Mesothelial cell of epicardium (in vitro differentiated cells): ENCODE results near the gene CXCR5. TPM values are rescaled to one million over a fixed set of nuclear protein-coding genes. Genes with fewer than 3 reads are reported as not detected.

Experiments
- DNase-seq, 2 experiments: peaks; one replicate each; pipeline ENCODE4 v3.0.0; 2021; ENCODE audit warnings: low spot score in 2 of 2; ENCODE audit not compliant: unreplicated experiment in 2 of 2
- H3K27ac Mint-ChIP-seq: 2 replicates; pipeline ENCODE4 v1.8.0; 2021; ENCODE audit warnings: mixed read lengths
- H3K27me3 Mint-ChIP-seq: 2 replicates; pipeline ENCODE4 v1.8.0; 2021; ENCODE audit warnings: low read depth, mixed read lengths
- H3K36me3 Mint-ChIP-seq: 2 replicates; pipeline ENCODE4 v1.8.0; 2021; ENCODE audit warnings: mixed read lengths
- H3K4me1 Mint-ChIP-seq: 2 replicates; pipeline ENCODE4 v1.8.0; 2021; ENCODE audit warnings: mixed read lengths
- H3K4me3 Mint-ChIP-seq: 2 replicates; pipeline ENCODE4 v1.8.0; 2021; ENCODE audit warnings: mild to moderate bottlenecking, moderate library complexity, mixed read lengths
- H3K9me3 Mint-ChIP-seq: 2 replicates; pipeline ENCODE4 v1.8.0; 2021; ENCODE audit warnings: mixed read lengths
- CTCF ChIP-seq: fragments of 200-600 bp; sonication (generic); IDR thresholded peaks from one replicate; pipeline ENCODE4 v1.5.0; 2021; ENCODE audit warnings: antibody characterized with exemption; ENCODE audit not compliant: unreplicated experiment
- total RNA-seq: library from RNA; stranded (reverse); gene quantifications from 3 replicates; pipeline ENCODE4 v1.2.1, GENCODE V29; 2021

Gene CXCR5
- total RNA-seq, 1 donor from 2014 or later = not detected

DNA sequence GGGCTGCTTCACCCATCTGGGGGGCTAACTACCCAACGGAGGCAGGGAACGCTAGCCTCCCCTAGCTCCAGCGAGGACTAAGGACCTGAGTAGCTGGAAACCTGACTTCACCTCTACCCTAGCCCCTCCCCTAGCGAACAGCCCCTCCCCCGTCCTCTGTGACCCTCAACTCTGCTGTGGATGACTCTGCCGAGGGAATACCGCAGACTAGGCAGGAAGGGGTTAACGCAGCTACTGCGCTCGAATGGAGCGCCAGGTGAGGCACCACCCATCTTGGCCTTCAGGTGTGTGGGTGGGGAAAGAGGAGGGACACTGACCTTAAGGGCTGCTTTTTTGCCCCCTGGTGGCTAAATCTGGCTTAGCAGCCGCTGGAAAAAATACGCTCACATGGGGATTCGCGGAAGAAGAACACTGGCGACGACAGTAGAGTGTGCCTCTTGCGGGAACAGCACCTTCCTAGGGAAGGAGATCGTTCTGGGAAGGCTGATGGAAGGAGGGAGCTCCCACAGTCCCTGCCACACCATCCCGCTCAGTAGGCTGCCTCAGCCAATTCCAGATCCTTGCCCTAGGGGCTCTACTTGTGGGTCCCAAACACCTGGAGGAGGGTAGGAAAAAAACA is 46.5 kb downstream of the CXCR5 start:
- peak; percentile 99 for TF ChIP-seq CTCF
- peak overlapping the region; percentile 96 for H3K4me3 Mint-ChIP-seq
- peaks cover 26% of the 10 kb centered on the region for H3K4me1 Mint-ChIP-seq
- H3K36me3 Mint-ChIP-seq = no peaks in the 10 kb centered on the region
- peak in 1 of 2 experiments; percentile 94 for DNase-seq
- no peaks in the 10 kb centered on the region for H3K27me3 Mint-ChIP-seq
- peak overlapping the region; percentile 94 for H3K27ac Mint-ChIP-seq
- no peaks in the 10 kb centered on the region for H3K9me3 Mint-ChIP-seq

- DNase-seq = no peak
- no peak overlapping the region for H3K4me3 Mint-ChIP-seq
Measured at GRCh38 chr11:118931571-118931970, 47.9 kb downstream of the CXCR5 start.

DNA sequence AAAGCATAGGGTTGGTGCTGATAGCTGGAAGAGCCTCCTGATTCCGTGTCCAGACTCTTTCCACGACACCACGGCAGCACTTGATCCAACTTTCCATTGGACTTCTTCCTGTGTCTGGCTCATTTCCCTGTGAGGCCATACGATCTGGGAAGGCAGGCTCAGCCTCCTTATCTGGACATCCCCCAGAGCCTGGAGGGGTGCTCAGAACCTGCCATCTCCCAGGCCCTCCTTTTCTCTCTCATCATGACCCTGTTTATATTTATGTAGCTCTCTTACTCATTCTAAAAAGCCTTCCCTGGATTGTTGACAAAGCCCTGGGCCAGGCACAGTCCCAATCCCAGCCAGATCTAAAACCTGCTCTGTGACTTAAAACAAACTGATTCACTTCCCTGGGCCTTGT is 49.8 kb downstream of the CXCR5 start:
- peak overlapping the region; percentile 75 for H3K27ac Mint-ChIP-seq
- no peaks in the 10 kb centered on the region for H3K36me3 Mint-ChIP-seq
- H3K4me1 Mint-ChIP-seq = peaks cover 11% of the 10 kb centered on the region
- H3K9me3 Mint-ChIP-seq = no peaks in the 10 kb centered on the region
- DNase-seq = no peak
- H3K27me3 Mint-ChIP-seq = no peaks in the 10 kb centered on the region
- TF ChIP-seq CTCF = no peak
- H3K4me3 Mint-ChIP-seq = no peak overlapping the region

More at GRCh38 chr11:118931571-118931970, 47.9 kb downstream of the CXCR5 start:
- TF ChIP-seq CTCF = no peak
- H3K27ac Mint-ChIP-seq = no peak overlapping the region
- H3K4me1 Mint-ChIP-seq = peaks cover 20% of the 10 kb centered on the region
- H3K36me3 Mint-ChIP-seq = no peaks in the 10 kb centered on the region
- H3K9me3 Mint-ChIP-seq = no peaks in the 10 kb centered on the region
- H3K27me3 Mint-ChIP-seq = no peaks in the 10 kb centered on the region

GRCh38 chr11:118935376-118935775 is 51.7 kb downstream of the CXCR5 start:
- H3K36me3 Mint-ChIP-seq = no peaks in the 10 kb centered on the region
- peaks cover 22% of the 10 kb centered on the region for H3K4me1 Mint-ChIP-seq
- H3K4me3 Mint-ChIP-seq = no peak overlapping the region
- TF ChIP-seq CTCF = no peak
- no peak for DNase-seq
- H3K27me3 Mint-ChIP-seq = no peaks in the 10 kb centered on the region
- no peaks in the 10 kb centered on the region for H3K9me3 Mint-ChIP-seq
- no peak overlapping the region for H3K27ac Mint-ChIP-seq

- DNase-seq = no peak
- H3K4me1 Mint-ChIP-seq = peaks cover 17% of the 10 kb centered on the region
- H3K4me3 Mint-ChIP-seq = no peak overlapping the region
- peak overlapping the region; percentile 28 for H3K27ac Mint-ChIP-seq
- no peaks in the 10 kb centered on the region for H3K27me3 Mint-ChIP-seq
- no peaks in the 10 kb centered on the region for H3K36me3 Mint-ChIP-seq
- TF ChIP-seq CTCF = no peak
- no peaks in the 10 kb centered on the region for H3K9me3 Mint-ChIP-seq
Measured at GRCh38 chr11:118938491-118939403, 55.1 kb downstream of the CXCR5 start.
